Measurements from ENCODE around the gene KLHL15.

KLHL15 gene

GRCh38 chrX:23952391-23952790 lies 74.6 kb downstream of the KLHL15 start:
- DNase-seq (no peak), ATAC-seq (no peak)

- no peak for ATAC-seq
Observed at GRCh38 chrX:23945206-23945605, 81.8 kb downstream of the KLHL15 start.

GRCh38 chrX:23944234-23944633 lies 82.8 kb downstream of the KLHL15 start:
- no peak for ATAC-seq

More at GRCh38 chrX:23945206-23945605, 81.8 kb downstream of the KLHL15 start:
- DNase-seq, result no peak

GRCh38 chrX:23939203-23939602 lies 87.8 kb downstream of the KLHL15 start:
- ATAC-seq (no peak), DNase-seq (no peak)

More at GRCh38 chrX:23944234-23944633, 82.8 kb downstream of the KLHL15 start:
- DNase-seq, result no peak

- DNase-seq, result no peak
- no peak for ATAC-seq
Observed at GRCh38 chrX:23938690-23939089, 88.3 kb downstream of the KLHL15 start.

- no peak for DNase-seq
- no peak for ATAC-seq
Observed at GRCh38 chrX:23937100-23937499, 89.9 kb downstream of the KLHL15 start.

- no peak for DNase-seq
- ATAC-seq, result no peak
Observed at GRCh38 chrX:23936180-23936579, 90.8 kb downstream of the KLHL15 start.

GRCh38 chrX:23935106-23935505 lies 91.9 kb downstream of the KLHL15 start:
- no peak for ATAC-seq
- no peak for DNase-seq

Data from stimulated activated naive CD8-positive, alpha-beta T cell treated with anti-CD3 and anti-CD28 coated beads, Interleukin-15, Interleukin-2, amounts not matched to agents 100 U/mL and 50 U/mL, for 24 hours (primary cell).